Neural progenitor cell (in vitro differentiated cells): ENCODE results near the gene BMF. TPM values are rescaled to one million over a fixed set of nuclear protein-coding genes. Genes with fewer than 3 reads are reported as not detected.

ENCODE experiments used
- DNase-seq: peaks from one replicate; pipeline ENCODE4 v3.0.0-alpha.2; 2016; ENCODE audit warnings: low spot score
- H2AFZ ChIP-seq: fragments of 200-600 bp; sonication (generic); replicated peaks from 2 replicates; pipeline ENCODE4 v1.6.1; 2016; ENCODE audit warnings: antibody characterized with exemption
- H3F3A ChIP-seq: fragments of 200-600 bp; sonication (generic); 2 replicates; pipeline ENCODE4 v1.6.1; 2016; ENCODE audit warnings: antibody characterized with exemption, low read depth
- H3K27ac ChIP-seq: fragments of 200-600 bp; sonication (generic); 2 replicates; pipeline ENCODE4 v1.5.1; 2016; ENCODE audit warnings: mild to moderate bottlenecking
- H3K27me3 ChIP-seq: fragments of 200-600 bp; sonication (generic); 2 replicates; pipeline ENCODE4 v1.6.1; 2016; ENCODE audit warnings: mild to moderate bottlenecking, moderate library complexity
- H3K36me3 ChIP-seq: fragments of 200-600 bp; sonication (generic); 2 replicates; pipeline ENCODE4 v1.5.1; 2016
- H3K4me1 ChIP-seq: fragments of 200-600 bp; sonication (generic); 2 replicates; pipeline ENCODE4 v1.6.1; 2016; ENCODE audit warnings: mixed run types
- H3K4me2 ChIP-seq: fragments of 200-600 bp; sonication (generic); 2 replicates; pipeline ENCODE4 v1.6.1; 2016
- H3K4me3 ChIP-seq: fragments of 200-600 bp; sonication (generic); 2 replicates; pipeline ENCODE4 v1.5.1; 2016
- H3K79me2 ChIP-seq: fragments of 200-600 bp; sonication (generic); 2 replicates; pipeline ENCODE4 v1.6.1; 2016; ENCODE audit warnings: low read depth
- H3K9ac ChIP-seq: fragments of 200-600 bp; sonication (generic); 2 replicates; pipeline ENCODE4 v1.6.1; 2016
- H3K9me3 ChIP-seq: fragments of 200-600 bp; sonication (generic); 2 replicates; pipeline ENCODE4 v1.5.1; 2016; ENCODE audit warnings: low read depth
- H4K20me1 ChIP-seq: fragments of 200-600 bp; sonication (generic); 2 replicates; pipeline ENCODE4 v1.6.1; 2016; ENCODE audit warnings: low read depth
- H3K27ac Mint-ChIP-seq: 3 replicates; pipeline ENCODE4 v1.8.0; 2021; ENCODE audit warnings: mixed read lengths
- H3K27me3 Mint-ChIP-seq: 2 replicates; pipeline ENCODE4 v1.8.0; 2022; ENCODE audit warnings: low read depth, mild to moderate bottlenecking, inconsistent platforms, moderate library complexity, mixed read lengths; ENCODE audit not compliant: insufficient read depth
- H3K36me3 Mint-ChIP-seq: 3 replicates; pipeline ENCODE4 v1.8.0; 2021; ENCODE audit warnings: mixed read lengths
- H3K4me1 Mint-ChIP-seq: 3 replicates; pipeline ENCODE4 v1.8.0; 2021; ENCODE audit warnings: mixed read lengths
- H3K4me3 Mint-ChIP-seq: 3 replicates; pipeline ENCODE4 v1.8.0; 2021; ENCODE audit warnings: mild to moderate bottlenecking, moderate library complexity, mixed read lengths
- H3K9me3 Mint-ChIP-seq: 3 replicates; pipeline ENCODE4 v1.8.0; 2020; ENCODE audit warnings: mixed read lengths
- CTCF ChIP-seq: fragments of 200-600 bp; sonication (generic); IDR thresholded peaks from 2 replicates; pipeline ENCODE4 v1.5.1; 2017; ENCODE audit warnings: antibody characterized with exemption, mild to moderate bottlenecking
- EZH2 ChIP-seq: fragments of 200-600 bp; sonication (generic); IDR thresholded peaks from 2 replicates; pipeline ENCODE4 v1.6.1; 2017; ENCODE audit warnings: antibody characterized with exemption, mild to moderate bottlenecking, moderate library complexity
- EZH2phosphoT487 ChIP-seq: fragments of 200-600 bp; sonication (generic); IDR thresholded peaks from 2 replicates; pipeline ENCODE4 v1.6.1; 2017; ENCODE audit warnings: antibody characterized with exemption
- total RNA-seq: library from RNA; depleted of rRNA; stranded (reverse); fragments of >200 nt; gene quantifications from 2 replicates; pipeline ENCODE4 v1.2.3, GENCODE V29; 2015; ENCODE audit warnings: low replicate concordance

The BMF gene
- total RNA-seq, 1 donor from 2014 or later, result 8.0 TPM

DNA sequence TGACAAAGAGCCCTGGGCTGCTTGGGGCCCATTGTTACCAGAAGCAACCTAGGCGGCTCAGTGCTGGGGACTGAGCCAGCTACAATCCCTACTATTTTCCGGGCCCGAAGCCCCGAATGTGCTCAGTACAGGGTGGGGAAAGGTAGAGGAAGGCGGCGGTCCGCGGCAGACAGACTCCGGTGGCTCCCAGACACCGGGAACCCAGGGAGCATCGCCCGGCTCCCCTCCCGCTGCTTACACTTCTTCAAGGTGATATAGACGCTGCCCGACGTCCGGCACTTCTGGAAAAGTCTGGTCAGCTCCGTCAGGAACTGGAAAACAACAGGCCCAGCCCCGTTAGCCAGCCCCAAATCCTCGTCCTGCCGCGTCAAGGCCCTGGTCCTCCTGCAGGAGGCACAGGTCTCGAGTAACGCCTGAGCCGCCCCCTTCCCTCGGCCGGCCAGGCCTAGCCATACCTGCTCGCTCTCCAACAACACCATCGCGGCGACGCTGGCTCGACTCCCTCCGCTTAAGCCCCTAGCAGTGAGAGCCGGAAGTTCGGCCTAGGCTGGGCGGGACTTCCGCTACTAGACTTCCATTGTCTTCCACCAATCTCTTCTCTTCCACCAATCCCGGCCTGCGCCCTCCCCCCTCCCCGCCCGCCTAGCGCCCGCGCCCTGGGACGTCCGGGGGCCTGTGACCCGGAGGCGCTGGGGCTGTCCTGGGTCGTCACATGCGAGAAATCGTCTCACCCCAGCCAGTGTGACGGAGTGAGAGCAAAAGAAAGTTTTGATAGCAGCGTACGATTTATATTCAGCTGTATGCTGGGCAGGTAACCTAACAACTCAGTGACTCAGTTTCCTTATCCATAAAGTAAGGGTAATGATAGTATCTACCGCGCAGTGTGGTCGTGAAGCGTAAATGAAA is 69.8 kb downstream of the BMF start, which contains the start of gene SRP14:
Gene SRP14 (minus strand): TSS at position 544 of the 906 bp plus-strand sequence. CDS start 65 bp downstream, at position 479.
- Histone ChIP-seq H3K79me2 (peaks cover 27% of the 10 kb centered on the region), H3K4me1 (peaks cover 6% of the 10 kb centered on the region), H3K36me3 (peaks cover 11% of the 10 kb centered on the region), H3K27ac (peak within 1 kb of the TSS; percentile 88), H3K4me3 (peak within 1 kb of the TSS; percentile 79), H3K9me3 (no peaks in the 10 kb centered on the region), H2AFZ (peak within 1 kb of the TSS; percentile 84), H3F3A (peaks cover 14% of the 10 kb centered on the region), H3K9ac (peak within 1 kb of the TSS; percentile 78), H4K20me1 (peaks cover 16% of the 10 kb centered on the region), H3K4me2 (peak within 1 kb of the TSS; percentile 97), H3K27me3 (no peaks in the 10 kb centered on the region)
- Mint-ChIP-seq H3K9me3 (no peaks in the 10 kb centered on the region), H3K27ac (peak within 1 kb of the TSS; percentile 95), H3K27me3 (peaks cover 4% of the 10 kb centered on the region), H3K4me3 (peak within 1 kb of the TSS; percentile 99), H3K36me3 (peaks cover 20% of the 10 kb centered on the region), H3K4me1 (peaks cover 19% of the 10 kb centered on the region)
- TF ChIP-seq CTCF (peak; percentile 18), EZH2 (no peak)
- DNase-seq, result peak; percentile 97

GRCh38 chr15:40038275-40038637 is 70.4 kb downstream of the BMF start:
- H2AFZ ChIP-seq, result peak overlapping the region; percentile 14
- H3K27me3 ChIP-seq, result no peaks in the 10 kb centered on the region
- Mint-ChIP-seq H3K4me3 (peak overlapping the region; percentile 99), H3K9me3 (no peaks in the 10 kb centered on the region), H3K36me3 (peaks cover 20% of the 10 kb centered on the region), H3K27ac (peak overlapping the region; percentile 95), H3K27me3 (peaks cover 4% of the 10 kb centered on the region), H3K4me1 (peaks cover 19% of the 10 kb centered on the region)
- TF ChIP-seq CTCF, result no peak
- no peak for TF ChIP-seq EZH2
- TF ChIP-seq EZH2phosphoT487, result no peak
- peak overlapping the region; percentile 97 for H3K4me2 ChIP-seq
- no peak for DNase-seq
- no peaks in the 10 kb centered on the region for H3K9me3 ChIP-seq
- peaks cover 27% of the 10 kb centered on the region for H3K79me2 ChIP-seq
- peak overlapping the region; percentile 78 for H3K9ac ChIP-seq
- H3K27ac ChIP-seq, result peak overlapping the region; percentile 88
- peaks cover 12% of the 10 kb centered on the region for H3F3A ChIP-seq
- peak overlapping the region; percentile 79 for H3K4me3 ChIP-seq
- H3K36me3 ChIP-seq, result peaks cover 11% of the 10 kb centered on the region
- peaks cover 6% of the 10 kb centered on the region for H3K4me1 ChIP-seq
- H4K20me1 ChIP-seq, result peaks cover 16% of the 10 kb centered on the region

Other genes starting within 250 kb of the BMF start
- 20.6 and 36.4 TPM in 2 replicates for gene GPR176, start 188.6 kb downstream of the BMF start, total RNA-seq
- 55.9 and 62.9 TPM in 2 replicates for gene EIF2AK4, start 174.8 kb downstream of the BMF start, total RNA-seq
- gene SRP14, start 69.7 kb downstream of the BMF start, total RNA-seq, result 250 and 461 TPM in 2 replicates
- 129 and 167 TPM in 2 replicates for gene BUB1B, start 52.2 kb upstream of the BMF start, total RNA-seq
- gene PAK6, start 130.2 kb upstream of the BMF start, total RNA-seq, result 0.90 TPM in 1 of 2 replicates, not detected in the other
- gene ANKRD63, start 174.2 kb upstream of the BMF start, total RNA-seq, result not detected in 2 replicates
- gene PLCB2, start 199.1 kb upstream of the BMF start, total RNA-seq, result 0.56 and 2.1 TPM in 2 replicates
- 11.5 and 18.2 TPM in 2 replicates for gene INAFM2, start 214.8 kb upstream of the BMF start, total RNA-seq
- 0.25 TPM in 1 of 2 replicates, not detected in the other for gene CCDC9B, start 232.1 kb upstream of the BMF start, total RNA-seq
- gene PHGR1, start 242.2 kb upstream of the BMF start, total RNA-seq, result not detected in 2 replicates
- gene DISP2, start 249.3 kb upstream of the BMF start, total RNA-seq, result 0.06 TPM in 1 of 2 replicates, not detected in the other